Measurements from ENCODE around the gene SLC22A17. TPM values are rescaled to one million over a fixed set of nuclear protein-coding genes. Genes with fewer than 3 reads are reported as not detected.

The SLC22A17 gene
- total RNA-seq, 1 donor = 5.6 TPM

DNA sequence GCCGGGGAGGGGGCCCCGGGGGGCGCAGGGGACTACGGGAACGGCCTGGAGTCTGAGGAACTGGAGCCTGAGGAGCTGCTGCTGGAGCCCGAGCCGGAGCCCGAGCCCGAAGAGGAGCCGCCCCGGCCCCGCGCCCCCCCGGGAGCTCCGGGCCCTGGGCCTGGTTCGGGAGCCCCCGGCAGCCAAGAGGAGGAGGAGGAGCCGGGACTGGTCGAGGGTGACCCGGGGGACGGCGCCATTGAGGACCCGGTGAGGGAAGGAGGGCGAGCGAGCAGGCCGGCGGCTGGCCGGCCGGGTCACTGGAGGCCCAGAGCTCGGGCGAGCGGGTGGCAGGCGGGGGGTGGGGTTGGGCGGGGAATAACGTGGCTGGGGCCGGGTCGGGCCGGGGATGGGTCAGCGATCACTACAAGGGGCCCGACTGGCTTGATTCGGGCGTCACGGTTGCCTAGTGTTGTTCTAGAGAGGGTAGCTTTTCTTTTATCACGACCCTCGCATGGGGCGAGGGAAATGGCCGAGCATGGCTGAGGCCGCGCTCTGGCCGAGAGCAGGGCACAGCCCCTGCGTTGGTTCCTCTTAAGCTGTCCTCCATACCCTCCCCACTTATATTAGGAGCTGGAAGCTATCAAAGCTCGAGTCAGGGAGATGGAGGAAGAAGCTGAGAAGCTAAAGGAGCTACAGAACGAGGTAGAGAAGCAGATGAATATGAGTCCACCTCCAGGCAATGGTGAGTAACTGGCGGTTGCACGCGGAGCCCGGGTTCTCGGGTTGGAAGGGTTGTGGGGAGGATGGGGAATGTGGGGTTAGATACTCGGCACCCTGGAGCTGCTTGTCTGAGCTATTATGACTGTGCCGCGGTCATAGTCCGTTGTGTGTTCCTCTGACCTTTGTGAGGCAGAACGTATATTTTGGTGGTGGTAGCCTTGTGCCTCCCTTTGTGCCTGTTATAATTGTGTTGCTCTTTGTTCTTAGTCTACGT is 30.8 kb downstream of the SLC22A17 start:
- Histone ChIP-seq H3K9me3 (ENCODE audit: low read depth, low read length) (no peaks in the 10 kb centered on the region), H3K4me1 (ENCODE audit: insufficient read depth, low read length) (peaks cover 33% of the 10 kb centered on the region), H3K4me3 (ENCODE audit: low read length) (peak overlapping the region; percentile 72), H3K27me3 (ENCODE audit: insufficient read depth, low read length) (no peaks in the 10 kb centered on the region)

- Histone ChIP-seq H3K4me3 (ENCODE audit: low read length) (peak within 1 kb of the TSS; percentile 72), H3K4me1 (ENCODE audit: insufficient read depth, low read length) (peaks cover 33% of the 10 kb centered on the region), H3K9me3 (ENCODE audit: low read depth, low read length) (no peaks in the 10 kb centered on the region), H3K27me3 (ENCODE audit: insufficient read depth, low read length) (no peaks in the 10 kb centered on the region)
These were observed 31.8 kb downstream of the SLC22A17 start, which contains the start of gene PABPN1 for GRCh38 chr14:23320584-23321571. PABPN1 (plus strand) TSS chr14:23321457; CDS start chr14:23321470, 13 bp downstream.

DNA sequence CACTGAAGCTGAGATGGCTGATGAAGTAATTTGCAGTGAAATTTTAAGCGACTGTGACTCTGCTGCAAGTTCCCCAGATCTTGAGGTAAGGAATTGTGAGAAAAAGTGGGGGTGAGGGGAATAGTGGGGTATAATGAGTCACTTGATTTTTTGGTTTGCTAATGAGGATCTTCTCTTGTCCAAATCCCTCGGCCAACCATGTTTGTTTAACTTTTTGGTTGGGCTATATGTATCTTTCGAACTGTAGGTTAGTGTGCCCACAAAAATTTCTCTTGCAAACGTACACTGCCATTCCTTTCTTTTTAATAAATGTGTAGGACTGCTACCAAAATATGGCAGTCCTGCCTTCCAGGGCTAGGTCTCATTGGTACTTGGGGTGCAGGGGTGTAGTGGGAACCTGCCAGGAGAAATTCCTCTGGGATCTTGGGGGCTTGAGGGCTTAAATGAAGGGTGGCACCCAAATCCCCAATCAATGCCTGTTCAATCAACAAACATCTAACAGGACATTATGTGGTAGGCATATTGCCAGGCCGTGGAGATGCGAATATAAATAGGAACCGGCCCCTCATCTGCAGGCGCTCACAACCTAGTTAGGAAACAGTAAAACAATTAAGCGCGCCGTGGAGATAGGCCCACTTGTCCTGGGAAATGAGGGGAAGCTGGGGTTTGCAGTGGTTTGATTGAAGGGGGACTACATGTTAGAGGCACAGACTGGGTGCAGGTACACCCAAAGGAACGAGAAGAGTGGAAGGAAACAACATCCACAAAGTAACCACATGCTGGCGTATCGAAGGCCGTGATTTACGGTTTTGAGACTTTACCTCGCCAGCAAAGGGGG is 32.7 kb downstream of the SLC22A17 start:
- H3K27me3 ChIP-seq (ENCODE audit: insufficient read depth, low read length) = no peaks in the 10 kb centered on the region
- no peaks in the 10 kb centered on the region for H3K9me3 ChIP-seq (ENCODE audit: low read depth, low read length)
- H3K4me1 ChIP-seq (ENCODE audit: insufficient read depth, low read length) = peaks cover 33% of the 10 kb centered on the region
- H3K4me3 ChIP-seq (ENCODE audit: low read length) = peak overlapping the region; percentile 39

GRCh38 chr14:23316300-23316699 is 36.4 kb downstream of the SLC22A17 start:
- Histone ChIP-seq H3K27me3 (ENCODE audit: insufficient read depth, low read length) (no peaks in the 10 kb centered on the region), H3K4me1 (ENCODE audit: insufficient read depth, low read length) (peaks cover 9% of the 10 kb centered on the region), H3K9me3 (ENCODE audit: low read depth, low read length) (no peaks in the 10 kb centered on the region), H3K4me3 (ENCODE audit: low read length) (no peak overlapping the region)

DNA sequence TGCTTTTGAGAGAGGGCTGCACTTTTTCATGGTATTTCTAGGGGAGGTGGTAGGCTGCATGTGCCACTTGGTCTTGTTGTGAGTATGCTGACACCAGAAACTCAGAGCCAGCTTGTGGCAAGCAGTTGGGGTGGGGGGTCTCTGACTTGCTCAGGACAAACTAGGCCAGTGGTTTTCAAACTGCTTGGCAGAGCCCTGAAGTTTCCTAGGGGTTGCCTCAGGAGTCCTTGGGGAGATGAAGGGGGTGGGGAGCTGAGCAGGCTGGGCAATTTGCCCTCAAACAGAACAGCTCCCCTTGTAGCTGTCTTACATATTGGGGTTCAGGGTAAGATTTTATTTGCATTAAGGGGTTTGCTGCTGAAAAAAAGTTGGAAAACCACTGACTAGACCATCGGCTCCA is 42.1 kb downstream of the SLC22A17 start:
- no peak overlapping the region for H3K4me3 ChIP-seq (ENCODE audit: low read length)
- H3K4me1 ChIP-seq (ENCODE audit: insufficient read depth, low read length) = peaks cover 22% of the 10 kb centered on the region
- H3K27me3 ChIP-seq (ENCODE audit: insufficient read depth, low read length) = peaks cover 3% of the 10 kb centered on the region
- H3K9me3 ChIP-seq (ENCODE audit: low read depth, low read length) = no peaks in the 10 kb centered on the region

GRCh38 chr14:23308721-23309445 is 43.8 kb downstream of the SLC22A17 start:
- Histone ChIP-seq H3K9me3 (ENCODE audit: low read depth, low read length) (no peaks in the 10 kb centered on the region), H3K4me1 (ENCODE audit: insufficient read depth, low read length) (peaks cover 24% of the 10 kb centered on the region), H3K4me3 (ENCODE audit: low read length) (no peak overlapping the region), H3K27me3 (ENCODE audit: insufficient read depth, low read length) (peaks cover 3% of the 10 kb centered on the region)

DNA sequence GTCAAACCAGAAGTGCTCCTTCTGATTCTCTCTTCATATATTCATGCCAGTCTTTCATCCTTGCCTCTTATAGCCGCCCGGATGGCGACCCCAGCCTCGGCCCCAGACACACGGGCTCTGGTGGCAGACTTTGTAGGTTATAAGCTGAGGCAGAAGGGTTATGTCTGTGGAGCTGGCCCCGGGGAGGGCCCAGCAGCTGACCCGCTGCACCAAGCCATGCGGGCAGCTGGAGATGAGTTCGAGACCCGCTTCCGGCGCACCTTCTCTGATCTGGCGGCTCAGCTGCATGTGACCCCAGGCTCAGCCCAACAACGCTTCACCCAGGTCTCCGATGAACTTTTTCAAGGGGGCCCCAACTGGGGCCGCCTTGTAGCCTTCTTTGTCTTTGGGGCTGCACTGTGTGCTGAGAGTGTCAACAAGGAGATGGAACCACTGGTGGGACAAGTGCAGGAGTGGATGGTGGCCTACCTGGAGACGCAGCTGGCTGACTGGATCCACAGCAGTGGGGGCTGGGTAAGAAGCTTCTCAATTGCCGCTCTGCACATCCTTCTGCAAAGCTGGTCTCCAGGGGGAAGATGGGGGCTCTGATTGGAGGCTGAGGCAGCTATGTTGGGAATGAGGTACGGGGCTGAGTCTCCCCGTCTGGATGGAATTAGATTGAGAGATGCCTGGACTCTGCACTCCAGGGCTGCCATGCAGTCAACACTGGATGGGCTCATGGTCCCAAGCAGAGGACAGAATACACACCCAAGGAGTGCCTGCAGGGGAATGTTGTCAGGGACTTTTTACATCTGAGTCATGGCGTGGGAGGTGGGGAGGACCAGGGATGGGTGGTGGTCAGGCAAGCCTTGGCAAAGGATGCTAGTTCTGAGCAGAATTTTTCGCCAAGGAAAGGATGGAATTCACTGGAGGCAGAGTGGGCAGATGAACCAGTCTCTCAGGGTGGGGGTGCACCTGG is 44.7 kb downstream of the SLC22A17 start:
- no peaks in the 10 kb centered on the region for H3K9me3 ChIP-seq (ENCODE audit: low read depth, low read length)
- H3K4me1 ChIP-seq (ENCODE audit: insufficient read depth, low read length) = peaks cover 27% of the 10 kb centered on the region
- no peak overlapping the region for H3K4me3 ChIP-seq (ENCODE audit: low read length)
- peaks cover 3% of the 10 kb centered on the region for H3K27me3 ChIP-seq (ENCODE audit: insufficient read depth, low read length)

DNA sequence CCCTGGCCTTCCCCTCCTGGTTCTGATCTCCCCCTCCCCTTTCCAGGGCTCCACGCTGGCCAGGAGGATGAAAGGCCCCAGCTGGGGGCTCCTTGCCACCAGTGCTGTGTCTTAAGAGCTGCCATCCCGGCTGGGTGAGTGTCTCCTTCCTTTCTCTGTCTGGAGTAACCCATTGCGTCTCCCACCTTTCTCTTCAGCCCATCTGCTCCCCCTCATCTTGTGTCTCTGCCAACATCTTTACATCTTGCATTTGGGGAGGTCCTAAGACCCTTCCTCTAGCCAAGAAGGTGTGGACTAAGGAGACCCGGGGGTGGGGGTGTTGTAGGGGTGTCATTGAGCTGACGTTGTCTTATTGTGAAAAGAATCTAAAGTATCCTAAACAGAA is 45.5 kb downstream of the SLC22A17 start:
- H3K4me3 ChIP-seq (ENCODE audit: low read length) = peak overlapping the region; percentile 47
- no peaks in the 10 kb centered on the region for H3K9me3 ChIP-seq (ENCODE audit: low read depth, low read length)
- H3K4me1 ChIP-seq (ENCODE audit: insufficient read depth, low read length) = peaks cover 33% of the 10 kb centered on the region
- peaks cover 3% of the 10 kb centered on the region for H3K27me3 ChIP-seq (ENCODE audit: insufficient read depth, low read length)

DNA sequence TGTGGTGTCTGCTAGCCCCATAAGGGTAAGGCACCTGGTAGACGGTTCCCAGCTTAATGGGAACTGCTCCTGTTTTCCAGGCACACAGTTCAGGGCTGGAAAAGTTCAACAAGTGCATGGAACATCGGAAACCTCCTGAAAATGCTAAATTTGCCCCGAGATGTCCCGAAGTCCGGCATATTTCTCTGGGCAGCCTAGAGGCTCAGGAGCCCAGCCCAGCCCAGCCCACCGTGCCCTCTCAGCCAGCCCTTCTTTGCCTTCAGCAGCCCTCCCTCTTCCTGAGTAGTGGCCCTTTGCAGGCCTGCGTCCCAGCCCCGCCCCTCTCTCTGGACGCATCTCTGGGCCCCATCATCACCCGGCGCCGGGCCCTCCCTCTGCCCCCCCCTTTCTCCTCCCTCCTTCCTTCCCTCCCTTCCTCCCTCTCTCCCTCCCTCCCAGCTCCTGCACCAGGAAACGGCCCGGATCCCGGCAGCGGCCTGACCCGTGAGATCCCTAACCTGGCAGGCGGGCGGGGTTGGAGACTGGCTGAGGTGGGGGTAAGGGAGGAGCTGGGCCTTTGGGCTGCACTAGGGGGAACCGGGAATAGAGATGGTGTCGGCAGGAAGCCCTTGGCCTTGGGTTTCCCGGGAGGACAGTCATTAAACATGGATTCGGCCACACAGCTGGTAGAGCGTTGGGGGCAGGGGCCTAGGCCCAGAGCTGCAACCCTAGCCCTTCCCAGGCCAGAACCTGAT is 46.1 kb downstream of the SLC22A17 start, which contains the start of gene BCL2L2:
Gene BCL2L2 (plus strand): TSS at position 422 of the 734 bp plus-strand sequence. CDS start 935 bp downstream, outside the sequence.
- peak within 1 kb of the TSS; percentile 47 for H3K4me3 ChIP-seq (ENCODE audit: low read length)
- H3K27me3 ChIP-seq (ENCODE audit: insufficient read depth, low read length) = peaks cover 3% of the 10 kb centered on the region

DNA sequence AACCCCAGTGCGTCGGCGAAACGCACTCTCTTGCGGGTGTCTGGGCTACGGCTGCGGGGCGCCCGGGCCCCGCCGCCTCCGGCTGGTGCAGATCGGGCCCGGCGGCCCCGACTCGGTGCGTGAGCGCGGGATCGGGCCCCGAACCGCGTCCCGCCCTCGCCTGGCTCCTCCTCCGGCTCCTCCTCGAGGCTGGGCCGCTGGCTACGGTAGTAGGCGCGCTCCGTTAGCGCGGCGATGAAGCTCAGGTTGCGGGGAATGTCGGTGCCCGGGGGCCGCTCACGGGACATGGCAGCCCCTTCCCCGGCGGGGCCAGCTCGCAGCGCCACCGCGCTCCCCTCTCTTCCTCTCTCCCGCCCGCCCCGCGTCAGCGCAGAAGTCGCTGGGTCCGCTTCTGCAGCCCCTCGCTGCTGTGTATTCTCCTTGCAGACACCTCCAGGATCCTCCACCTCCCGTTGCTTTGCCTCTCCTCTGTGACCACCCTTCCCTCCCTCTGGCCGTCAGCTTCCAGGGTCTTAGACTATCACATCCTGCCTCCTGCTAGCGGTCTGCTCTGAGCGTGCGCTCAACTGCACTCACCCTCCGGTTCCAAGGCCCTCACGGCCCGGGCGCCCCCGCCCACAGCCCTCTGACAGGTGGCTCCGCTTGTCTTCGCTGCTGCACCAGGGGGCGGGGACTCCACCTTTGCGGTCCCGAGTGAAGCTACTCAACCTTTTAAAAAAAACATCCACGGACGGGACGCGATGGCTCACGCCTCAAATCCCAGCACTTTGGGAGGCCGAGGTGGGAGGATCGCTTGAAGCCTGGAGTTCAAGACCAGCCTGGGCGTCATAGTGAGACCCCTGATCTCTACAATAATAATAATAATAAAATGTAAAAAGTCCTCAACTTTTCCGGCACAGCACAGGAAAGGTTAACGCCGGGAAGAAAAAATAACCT is 50.1 kb downstream of the SLC22A17 start, which contains the start of gene PPP1R3E:
Gene PPP1R3E (minus strand): TSS at position 570 of the 936 bp plus-strand sequence. CDS start 283 bp downstream, at position 287.
- Histone ChIP-seq H3K9me3 (ENCODE audit: low read depth, low read length) (no peaks in the 10 kb centered on the region), H3K27me3 (ENCODE audit: insufficient read depth, low read length) (peaks cover 3% of the 10 kb centered on the region), H3K4me1 (ENCODE audit: insufficient read depth, low read length) (peaks cover 44% of the 10 kb centered on the region), H3K4me3 (ENCODE audit: low read length) (peak within 1 kb of the TSS; percentile 71)

More for the DNA sequence above, 46.1 kb downstream of the SLC22A17 start, which contains the start of gene BCL2L2:
- Histone ChIP-seq H3K4me1 (ENCODE audit: insufficient read depth, low read length) (peaks cover 33% of the 10 kb centered on the region), H3K9me3 (ENCODE audit: low read depth, low read length) (no peaks in the 10 kb centered on the region)

GRCh38 chr14:23301969-23302289 is 50.8 kb downstream of the SLC22A17 start:
- Histone ChIP-seq H3K27me3 (ENCODE audit: insufficient read depth, low read length) (peaks cover 3% of the 10 kb centered on the region), H3K9me3 (ENCODE audit: low read depth, low read length) (no peaks in the 10 kb centered on the region), H3K4me1 (ENCODE audit: insufficient read depth, low read length) (peaks cover 38% of the 10 kb centered on the region), H3K4me3 (ENCODE audit: low read length) (peak overlapping the region; percentile 71)

Data from mononuclear cell (primary cell).